ENCODE data around the gene KRT71.

GRCh38 chr12:52559979-52560378 lies 7.0 kb upstream of the KRT71 start:
- TF ChIP-seq CTCF (IDR thresholded peaks at IDR 0.05): no peak
- no peak for TF ChIP-seq EP300 (IDR thresholded peaks at IDR 0.05)
